Germinal center (tissue), 1 donor: ENCODE data around the gene ENOX1.
"Not testable (repeated sequence)": the region's sequence is repeated elsewhere in the genome, so short reads cannot be mapped to it uniquely, and the experiment has no call there.

Experiments
- DNase-seq: peaks from one replicate; pipeline ENCODE4 v3.0.0; 2012; ENCODE audit warnings: mixed read lengths, low spot score

Gene ENOX1

DNA sequence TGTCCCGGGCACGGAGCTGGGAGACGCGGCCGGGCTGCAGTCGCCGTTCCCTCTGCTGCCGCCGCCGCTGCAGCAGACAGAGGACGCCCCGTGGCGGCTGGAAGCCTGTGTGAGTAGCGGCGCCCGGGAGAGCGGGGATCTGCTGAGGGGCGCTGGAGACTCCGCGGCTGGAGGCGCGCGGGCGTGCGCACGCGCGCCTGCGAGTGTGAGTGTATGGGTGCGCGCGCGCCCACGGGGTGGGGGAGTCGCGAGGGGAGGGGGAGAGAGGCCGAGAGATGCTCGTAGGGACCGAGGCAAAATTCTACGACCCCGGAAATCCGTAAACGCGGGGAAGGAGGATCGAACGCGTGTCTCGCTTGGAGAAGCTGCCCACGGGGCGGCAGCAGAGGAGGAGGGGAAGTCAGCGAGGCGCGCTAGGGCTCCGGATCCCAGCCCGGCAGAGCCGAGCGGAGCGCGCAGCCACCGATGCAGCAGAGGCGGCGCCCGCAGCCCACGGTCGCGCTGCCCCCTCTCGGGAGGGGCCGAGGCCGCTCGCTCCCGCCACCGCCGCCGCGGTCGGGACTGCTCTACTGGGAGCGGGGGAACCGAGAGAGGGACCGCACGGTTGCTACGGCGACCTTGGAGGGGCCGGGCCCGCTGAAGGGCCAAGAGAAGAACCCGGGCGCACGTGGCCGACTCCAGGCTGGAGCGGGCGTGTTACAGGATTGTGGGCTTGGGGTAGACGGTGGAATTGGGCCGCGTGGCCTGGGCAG, at the start of gene ENOX1:
Gene ENOX1 (minus strand): TSS at position 207 of the 752 bp plus-strand sequence.
- peak; percentile 42 for DNase-seq

DNA sequence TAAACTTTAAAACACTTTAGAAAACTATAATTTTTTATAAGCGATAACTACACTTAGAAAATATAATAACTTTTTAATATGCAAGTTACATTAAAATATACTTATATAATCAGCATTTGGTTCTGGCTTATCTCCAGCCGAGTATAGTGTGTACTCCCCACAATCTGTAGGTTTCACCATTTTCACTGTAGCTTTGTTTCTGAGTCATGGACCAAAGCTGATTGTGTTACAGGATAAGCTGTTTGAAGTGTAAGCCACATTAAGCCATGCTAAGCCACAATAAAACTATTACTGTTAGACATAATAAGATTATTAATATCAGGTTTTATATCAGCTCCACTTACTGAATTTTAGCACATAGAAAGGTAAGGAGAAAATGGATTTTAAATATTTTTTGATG, 48.9 kb upstream of the ENOX1 start:
- DNase-seq = no peak

GRCh38 chr13:43831088-43831487, 44.3 kb upstream of the ENOX1 start:
- DNase-seq = no peak

GRCh38 chr13:43830497-43830881, 43.7 kb upstream of the ENOX1 start:
- DNase-seq = no peak

DNA sequence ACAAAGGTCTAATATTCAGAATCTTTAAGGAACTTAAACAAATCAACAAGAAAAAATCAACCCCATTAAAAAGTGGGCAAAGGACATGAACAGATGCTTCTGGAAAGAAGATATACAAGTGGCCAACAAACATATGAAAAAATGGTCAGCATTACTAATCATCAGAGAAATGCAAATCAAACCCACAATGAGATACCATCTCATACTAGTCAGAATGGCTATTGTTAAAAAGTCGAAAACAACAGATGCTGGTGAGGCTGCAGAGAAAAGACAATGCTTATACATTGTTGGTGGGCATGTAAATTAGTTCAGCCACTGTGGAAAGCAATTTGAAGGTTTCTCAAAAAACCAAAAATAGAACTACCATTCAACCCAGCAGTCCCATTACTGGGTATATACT, 37.9 kb upstream of the ENOX1 start:
- not testable (repeated sequence) for DNase-seq

DNA sequence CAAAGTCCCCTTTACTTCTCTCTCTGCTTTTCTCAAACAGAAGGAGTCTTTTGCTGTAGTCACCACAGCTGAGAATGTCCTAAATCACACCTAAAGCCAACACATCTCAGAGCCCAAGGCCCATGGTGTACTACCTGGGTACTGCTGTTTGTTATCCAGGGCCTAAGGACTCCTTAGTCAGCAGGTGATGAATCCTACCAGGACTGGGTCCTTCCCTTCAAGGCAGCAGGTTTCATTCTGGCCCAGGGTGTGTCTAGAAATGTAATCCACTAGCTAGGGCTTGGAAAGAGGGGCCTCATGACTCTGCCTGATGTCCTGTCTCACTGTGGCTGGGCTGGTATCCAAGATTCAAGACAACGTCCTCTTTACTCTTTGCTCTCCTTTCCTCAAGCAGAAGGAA, 36.2 kb upstream of the ENOX1 start:
- DNase-seq = no peak

GRCh38 chr13:43816401-43816889, 29.7 kb upstream of the ENOX1 start:
- no peak for DNase-seq

DNA sequence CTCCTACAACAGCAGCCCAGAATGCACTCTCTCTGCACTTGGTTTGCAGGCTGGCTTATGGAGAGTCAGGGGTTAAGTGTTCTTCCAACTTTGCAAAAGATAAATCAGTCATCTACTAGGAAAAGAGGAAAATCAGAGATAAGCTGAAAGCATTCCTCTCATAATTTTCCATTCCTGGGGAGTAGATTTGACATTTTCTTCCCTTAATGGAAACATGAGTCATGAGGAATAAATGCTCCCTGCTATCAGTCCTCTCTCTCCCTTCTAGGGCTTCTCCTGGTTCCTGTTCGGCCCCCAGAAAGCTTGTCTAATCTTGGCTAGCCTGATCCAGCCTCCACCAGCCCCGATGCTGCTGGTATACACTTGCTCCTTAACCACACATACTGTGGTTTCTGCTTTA, 28.4 kb upstream of the ENOX1 start:
- no peak for DNase-seq

- DNase-seq = no peak
These were observed 21.9 kb upstream of the ENOX1 start for GRCh38 chr13:43808676-43809075.

DNA sequence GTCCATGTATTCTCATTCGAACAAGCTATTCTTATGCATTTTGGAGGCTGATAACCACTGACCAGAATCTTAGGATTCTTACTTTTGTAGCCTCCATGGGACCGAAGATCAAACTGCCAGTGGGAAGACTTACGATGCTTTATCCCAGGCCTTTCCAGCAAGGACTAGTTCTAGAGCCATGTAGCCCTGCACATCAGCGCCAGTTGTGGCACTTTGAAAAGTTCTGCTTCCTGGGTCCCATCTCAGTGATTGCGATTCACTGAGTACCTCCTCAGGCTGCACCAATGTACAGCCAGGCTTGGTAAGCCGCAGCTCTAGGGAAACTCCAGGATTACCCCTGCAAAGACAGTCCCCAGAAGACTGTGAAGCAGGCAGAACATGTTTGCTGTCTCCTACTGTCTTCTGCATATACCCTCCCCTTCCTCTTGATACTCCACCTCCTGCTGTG, 18.9 kb upstream of the ENOX1 start:
- no peak for DNase-seq

GRCh38 chr13:43805071-43805468, 18.3 kb upstream of the ENOX1 start:
- no peak for DNase-seq

GRCh38 chr13:43804461-43805070, 17.8 kb upstream of the ENOX1 start:
- peak; percentile 24 for DNase-seq

DNA sequence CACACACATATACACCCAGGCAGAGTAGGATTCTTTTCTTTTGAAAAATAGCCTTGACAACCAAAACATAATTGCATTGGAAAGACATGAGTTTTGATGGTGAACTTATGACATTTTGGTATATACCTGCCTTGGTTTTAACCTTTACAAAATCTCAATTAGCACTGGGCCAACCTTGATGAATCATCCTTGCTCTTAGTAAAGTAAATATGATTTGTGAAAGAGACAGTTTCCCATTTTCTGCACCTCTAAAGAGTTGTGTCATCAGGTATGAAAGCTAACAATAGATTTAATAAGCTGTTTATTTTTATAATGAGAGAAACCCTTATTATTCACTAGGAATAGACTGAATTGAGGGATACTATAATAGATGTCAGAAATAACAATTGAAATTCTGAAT, 15.7 kb upstream of the ENOX1 start:
- DNase-seq = no peak

- DNase-seq = no peak
These were observed 14.1 kb upstream of the ENOX1 start for GRCh38 chr13:43800828-43801227.

- DNase-seq = no peak
These were observed 12.4 kb upstream of the ENOX1 start for GRCh38 chr13:43799191-43799590.

DNA sequence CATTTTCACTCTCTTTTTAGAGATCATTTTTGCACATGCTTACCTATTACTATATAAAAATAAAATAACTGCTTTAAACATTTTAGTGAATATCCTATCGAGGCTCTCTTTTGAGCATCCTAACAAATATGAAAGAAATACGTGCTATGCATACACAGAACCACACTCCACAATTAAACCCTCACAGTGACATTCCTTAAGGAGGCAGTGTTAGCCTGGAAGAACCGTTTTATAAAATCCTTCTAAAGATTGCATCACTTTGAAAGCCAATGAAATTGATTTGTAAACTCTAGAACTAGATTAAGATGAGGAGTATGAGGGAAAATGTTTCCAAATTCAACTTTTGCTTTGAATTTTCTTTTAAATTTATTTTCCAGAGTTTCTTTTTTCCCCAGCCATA, 11.1 kb upstream of the ENOX1 start:
- DNase-seq = no peak

GRCh38 chr13:43797159-43797558, 10.4 kb upstream of the ENOX1 start:
- no peak for DNase-seq

- DNase-seq = no peak
These were observed 7.6 kb upstream of the ENOX1 start for GRCh38 chr13:43794416-43794815.

DNA sequence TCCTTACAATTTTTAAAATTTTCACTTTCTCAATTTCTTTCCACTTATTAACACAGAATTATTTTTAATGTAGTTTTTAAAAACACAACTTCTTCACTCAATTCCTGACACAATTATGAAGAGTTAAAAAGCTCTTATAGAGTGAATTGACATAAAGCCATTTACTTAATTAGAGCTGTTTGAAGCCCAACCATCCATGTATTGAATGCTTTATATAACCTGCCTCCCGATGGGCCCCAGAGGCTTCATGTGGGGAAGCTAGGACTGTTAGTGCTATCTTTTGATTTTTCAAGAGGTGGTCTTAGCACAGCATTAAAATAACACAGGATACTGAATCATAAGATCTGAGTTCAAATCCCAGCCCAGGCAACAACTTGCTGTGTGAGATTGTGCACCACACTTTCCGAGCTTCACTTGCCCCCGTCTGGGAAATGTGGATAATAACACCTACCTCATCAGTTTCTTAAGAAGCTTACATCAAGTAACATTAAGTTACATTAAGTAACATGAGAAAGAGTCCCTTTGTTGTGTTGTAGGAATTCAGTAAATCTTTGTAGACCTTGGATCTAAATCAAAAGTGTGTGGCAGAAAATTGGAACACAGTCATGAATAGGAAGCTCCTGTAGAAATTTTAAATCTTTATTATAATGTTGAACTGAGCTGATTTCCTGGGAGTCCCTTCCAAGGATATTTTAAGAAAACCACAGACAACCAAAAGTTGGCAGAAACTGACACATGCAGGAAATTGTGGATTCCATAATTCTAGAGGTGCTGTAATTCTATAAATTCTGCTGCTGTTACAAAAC, 5.5 kb upstream of the ENOX1 start:
- DNase-seq = no peak

DNA sequence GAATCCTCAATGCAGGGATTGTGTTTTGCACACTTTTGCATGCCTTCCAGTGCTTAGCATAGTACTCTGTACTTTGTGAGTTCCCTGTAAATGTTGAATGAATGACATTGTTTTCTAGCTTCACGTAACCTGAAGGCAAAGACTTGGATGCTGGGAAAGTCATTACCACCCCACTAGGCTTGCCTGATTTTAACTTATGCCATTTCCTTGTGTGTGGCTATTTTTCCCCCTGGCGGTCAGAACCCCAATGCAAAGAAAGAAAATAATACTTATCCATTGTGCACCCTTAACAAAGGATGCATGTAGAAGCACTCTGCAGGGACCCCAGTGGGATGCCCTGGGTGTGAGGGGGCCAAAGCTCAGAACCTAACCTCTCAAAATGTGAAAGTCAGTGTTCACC, 1.2 kb upstream of the ENOX1 start:
- no peak for DNase-seq

GRCh38 chr13:43787518-43787891, 733 bp upstream of the ENOX1 start:
- DNase-seq = no peak

- DNase-seq = no peak
These were observed 353 bp downstream of the ENOX1 start for GRCh38 chr13:43786472-43786765.
